H1 (cell line): Measurements from ENCODE around the gene CTNNA3. TPM values are rescaled to one million over a fixed set of nuclear protein-coding genes. Genes with fewer than 3 reads are reported as not detected.

Experiments used
- CTCF ChIA-PET: fragments of 300-600 bp; sonication (Branson Sonifier 250); formaldehyde crosslinking; loops from one replicate; lab custom pipeline; 2021; ENCODE audit not compliant: partially characterized antibody; lab: Charles Lee
- POLR2A ChIA-PET: fragments of 300-600 bp; sonication (Branson Sonifier 250); formaldehyde crosslinking; loops from one replicate; lab custom pipeline; 2021; ENCODE audit warnings: inconsistent platforms; ENCODE audit not compliant: partially characterized antibody; lab: Charles Lee
- DNase-seq, 2 experiments: peaks; one replicate each; pipeline versions ENCODE4 v3.0.0 to v3.0.0-alpha.2; 2010 to 2022; ENCODE audit warnings: low spot score in 2 of 2, low read depth in 1 of 2, mixed read lengths in 1 of 2
- FAIRE-seq: peaks from 2 replicates; lab custom pipeline; 2011; peaks lifted over from hg19 to GRCh38; lab: Jason Lieb, UNC
- H2AFZ ChIP-seq: 2 replicates; pipeline ENCODE4 v1.8.1; 2012; ENCODE audit warnings: low read length, inconsistent platforms
- H2AK5ac ChIP-seq: 2 replicates; pipeline ENCODE4 v1.6.1; 2013; ENCODE audit warnings: low read depth, low read length
- H2BK120ac ChIP-seq: replicated peaks from 2 replicates; pipeline ENCODE3; 2013; ENCODE audit warnings: low read depth, low read length, inconsistent platforms
- H2BK12ac ChIP-seq: 2 replicates; pipeline ENCODE4 v1.6.1; 2013; ENCODE audit warnings: low read depth, low read length
- H2BK15ac ChIP-seq: 2 replicates; pipeline ENCODE4 v1.6.1; 2013; ENCODE audit warnings: low read length
- H2BK20ac ChIP-seq: 2 replicates; pipeline ENCODE4 v1.6.1; 2013; ENCODE audit warnings: low read length
- H2BK5ac ChIP-seq: 2 replicates; pipeline ENCODE4 v1.6.1; 2013; ENCODE audit warnings: low read depth, low read length
- H3K14ac ChIP-seq: 2 replicates; pipeline ENCODE4 v1.6.1; 2013; ENCODE audit warnings: inconsistent platforms; ENCODE audit not compliant: insufficient read length
- H3K18ac ChIP-seq: 2 replicates; pipeline ENCODE4 v1.6.1; 2013; ENCODE audit warnings: low read length; ENCODE audit errors: extremely low read depth
- H3K23ac ChIP-seq: 2 replicates; pipeline ENCODE4 v1.6.1; 2013; ENCODE audit warnings: inconsistent platforms; ENCODE audit not compliant: insufficient read length
- H3K23me2 ChIP-seq: 2 replicates; pipeline ENCODE4 v1.6.1; 2013; ENCODE audit warnings: low read depth, low read length
- H3K27ac ChIP-seq: 2 replicates; pipeline ENCODE4 v1.6.1; 2011; ENCODE audit warnings: low read depth, low read length, inconsistent platforms
- H3K27me3 ChIP-seq, 4 experiments: replicated peaks in 1 of 4; 1 replicate in 1 of 4; 2 replicates in 3 of 4; pipeline versions ENCODE4 v1.6.1 to v1.8.1; 2011 to 2013; ENCODE audit warnings: low read length in 3 of 4, mild to moderate bottlenecking in 3 of 4, inconsistent platforms in 2 of 4, mixed read lengths in 2 of 4, moderate library complexity in 1 of 4; ENCODE audit not compliant: control insufficient read depth in 3 of 4, insufficient read depth in 3 of 4; ENCODE audit errors: extremely low read depth in 1 of 4
- H3K36me3 ChIP-seq, 4 experiments: 2 replicates each; pipeline versions ENCODE4 v1.6.1 to v1.8.1; 2011 to 2013; ENCODE audit warnings: mild to moderate bottlenecking in 4 of 4, low read length in 3 of 4, moderate library complexity in 2 of 4, control low read depth in 1 of 4, inconsistent platforms in 1 of 4; ENCODE audit not compliant: insufficient read depth in 4 of 4, control insufficient read depth in 2 of 4
- H3K4ac ChIP-seq: replicated peaks from 2 replicates; pipeline ENCODE3; 2013; ENCODE audit warnings: low read length, low read depth, mixed read lengths, inconsistent platforms; ENCODE audit not compliant: insufficient read length
- H3K4me1 ChIP-seq, 4 experiments: replicated peaks in 1 of 4; 1 replicate in 1 of 4; 2 replicates in 3 of 4; pipeline versions ENCODE4 v1.6.1 to v1.8.1; 2011 to 2013; ENCODE audit warnings: low read length in 3 of 4, inconsistent platforms in 2 of 4, mixed read lengths in 1 of 4; ENCODE audit not compliant: insufficient read depth in 4 of 4, control insufficient read depth in 3 of 4
- H3K4me2 ChIP-seq, 2 experiments: 2 replicates each; pipeline versions ENCODE4 v1.6.1 to v1.8.1; 2011 to 2013; ENCODE audit warnings: low read depth in 2 of 2, low read length in 2 of 2, control low read depth in 1 of 2, inconsistent platforms in 1 of 2, mild to moderate bottlenecking in 1 of 2; ENCODE audit not compliant: insufficient read depth in 1 of 2
- H3K4me3 ChIP-seq, 4 experiments: fragments of 200-600, 300-600 bp in 1 of 4; sonication (generic), shearing (Covaris generic), sonication (Bioruptor Twin) in 1 of 4; 2 replicates each; pipeline versions ENCODE4 v1.5.1 to v1.8.1; 2011 to 2016; ENCODE audit warnings: low read length in 4 of 4, low read depth in 3 of 4, control low read depth in 2 of 4, inconsistent platforms in 2 of 4, mild to moderate bottlenecking in 2 of 4, mixed read lengths in 1 of 4, moderate library complexity in 1 of 4; ENCODE audit not compliant: insufficient read depth in 2 of 4; ENCODE audit errors: extremely low read depth in 1 of 4
- H3K56ac ChIP-seq: replicated peaks from 2 replicates; pipeline ENCODE3; 2013; ENCODE audit warnings: low read depth, mild to moderate bottlenecking, mixed read lengths, low read length, inconsistent platforms; ENCODE audit not compliant: insufficient read length
- H3K79me1 ChIP-seq: 2 replicates; pipeline ENCODE4 v1.6.1; 2013; ENCODE audit warnings: low read depth, low read length, control low read depth
- H3K79me2 ChIP-seq, 2 experiments: 2 replicates each; pipeline versions ENCODE4 v1.6.1 to v1.8.1; 2012 to 2013; ENCODE audit warnings: low read length in 2 of 2, mild to moderate bottlenecking in 2 of 2, inconsistent platforms in 1 of 2; ENCODE audit not compliant: insufficient read depth in 2 of 2, control insufficient read depth in 1 of 2
- H3K9ac ChIP-seq, 4 experiments: replicated peaks in 1 of 4; 1 replicate in 1 of 4; 2 replicates in 3 of 4; pipeline versions ENCODE4 v1.6.1 to v1.8.1; 2011 to 2013; ENCODE audit warnings: low read depth in 3 of 4, low read length in 3 of 4, control low read depth in 2 of 4, mild to moderate bottlenecking in 2 of 4, moderate library complexity in 2 of 4, inconsistent platforms in 1 of 4; ENCODE audit errors: extremely low read depth in 1 of 4
- H3K9me3 ChIP-seq, 2 experiments: 2 replicates each; pipeline versions ENCODE4 v1.6.1 to v1.8.1; 2012 to 2013; ENCODE audit warnings: mild to moderate bottlenecking in 2 of 2, moderate library complexity in 2 of 2, control low read depth in 1 of 2, inconsistent platforms in 1 of 2, low read depth in 1 of 2, low read length in 1 of 2, mixed read lengths in 1 of 2; ENCODE audit not compliant: insufficient read depth in 2 of 2
- H4K20me1 ChIP-seq, 2 experiments: replicated peaks in 1 of 2; 2 replicates each; pipeline versions ENCODE3 to v1.8.1; 2011 to 2013; ENCODE audit warnings: inconsistent platforms in 2 of 2, low read length in 2 of 2, mild to moderate bottlenecking in 1 of 2; ENCODE audit not compliant: insufficient read depth in 2 of 2, control insufficient read depth in 1 of 2
- H4K5ac ChIP-seq: 2 replicates; pipeline ENCODE4 v1.6.1; 2013; ENCODE audit warnings: low read length, low read depth, mixed read lengths, inconsistent platforms; ENCODE audit not compliant: insufficient read length
- H4K8ac ChIP-seq: 2 replicates; pipeline ENCODE4 v1.8.0; 2013; ENCODE audit warnings: mild to moderate bottlenecking, moderate library complexity, low read length, inconsistent platforms; ENCODE audit not compliant: insufficient read depth; ENCODE audit errors: extremely low read depth
- H4K91ac ChIP-seq: replicated peaks from 2 replicates; pipeline ENCODE3; 2013; ENCODE audit warnings: low read length, mixed read lengths, inconsistent platforms; ENCODE audit not compliant: insufficient read length
- GTF2F1 ChIP-seq: IDR thresholded peaks from 2 replicates; pipeline ENCODE4 v1.6.1; 2012; ENCODE audit warnings: low read depth, low read length, improper control_type of control experiment, borderline replicate concordance
- RFX5 ChIP-seq: IDR thresholded peaks from 2 replicates; pipeline ENCODE4 v1.6.1; 2011; ENCODE audit warnings: low read depth, low read length, improper control_type of control experiment, borderline replicate concordance
- TAF7 ChIP-seq: optimal IDR thresholded peaks from 2 replicates; pipeline ENCODE3; 2011; ENCODE audit warnings: low read depth, mild to moderate bottlenecking, inconsistent platforms, low read length, moderate library complexity, borderline replicate concordance
- YY1 ChIP-seq: IDR thresholded peaks from 2 replicates; pipeline ENCODE4 v1.6.1; 2011; ENCODE audit warnings: low read depth, mild to moderate bottlenecking, low read length
- WGBS, 2 experiments: shearing (Covaris generic) in 1 of 2; methylation state at CpG; one replicate each; pipeline versions ENCODE4 v1.1.6 to v1.1.7; 2013 to 2015; ENCODE audit warnings: low lambda C conversion rate in 2 of 2, mixed read lengths in 2 of 2, inconsistent platforms in 1 of 2, low coverage in 1 of 2, missing lambda C conversion rate in 1 of 2; ENCODE audit not compliant: insufficient replicate concordance in 2 of 2, insufficient coverage in 1 of 2, insufficient read length in 1 of 2; ENCODE audit errors: extremely low coverage in 1 of 2, missing lambda C conversion rate in 1 of 2; 5-methylcytosine and 5-hydroxymethylcytosine counted together
- polyA plus RNA-seq, 7 experiments: library from polyadenylated mRNA; depleted of rRNA in 3 of 7; stranded (reverse) in 5 of 7; unstranded in 2 of 7; fragments of >200 nt in 5 of 7; fragments of 200-250 nt in 2 of 7; gene quantifications; 1 replicate in 5 of 7; 2 replicates in 1 of 7; 4 replicates in 1 of 7; pipeline versions ENCODE4 v1.2.1 to v1.2.3, GENCODE V29; 2011 to 2013; ENCODE audit warnings: missing spikeins in 2 of 7, mixed read lengths in 2 of 7
- total RNA-seq: library from RNA; stranded (reverse); fragmentation: NEBNext Ultra II Directional; extraction: Animal tissue kit (Norgen Biotek cat#: 25700); gene quantifications from 2 replicates; pipeline ENCODE4 v1.2.1, GENCODE V29; 2021
- TF ChIP-seq, protein P1 (sequence below): IDR thresholded peaks from 2 replicates; pipeline ENCODE4 v1.6.1; 2011; ENCODE audit warnings: low read depth, mild to moderate bottlenecking, low read length; ENCODE audit not compliant: insufficient read depth

The CTNNA3 gene
- total and polyA plus RNA-seq, 2 of the 8 experiments (the other 6 are each of a cell fraction or from before 2014, with no cell fraction given), result 1.3 to 1.5 TPM

DNA sequence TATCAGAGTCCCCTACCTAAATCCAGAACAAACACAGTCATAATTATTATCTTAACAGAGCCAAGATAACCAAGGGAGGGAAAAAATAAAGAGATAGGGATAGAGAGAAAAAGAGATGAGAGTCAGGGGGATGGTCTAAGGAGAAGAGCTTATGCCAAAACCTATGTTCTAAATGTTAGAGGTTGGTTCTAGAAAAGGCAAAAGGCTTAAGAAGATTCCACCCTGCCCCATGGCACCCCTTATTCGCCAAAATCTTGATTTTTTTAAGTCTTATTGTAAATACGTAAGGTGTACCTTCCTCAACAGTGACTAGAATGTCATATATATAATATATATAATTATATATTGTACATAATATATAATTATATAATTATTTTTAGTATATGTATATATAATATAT, 29.6 kb upstream of the CTNNA3 start:
- Histone ChIP-seq H3K23me2 (no peaks in the 10 kb centered on the region), H2BK5ac (no peak overlapping the region), H3K27ac (no peak overlapping the region), H3K56ac (no peak overlapping the region), H3K4me1 (no peaks in the 10 kb centered on the region), H3K4me3 (no peak overlapping the region), H3K9ac (no peak overlapping the region), H2AK5ac (no peak overlapping the region), H4K20me1 (no peaks in the 10 kb centered on the region), H3K27me3 (no peaks in the 10 kb centered on the region), H2AFZ (no peak overlapping the region), H3K4me2 (no peak overlapping the region), H2BK12ac (no peak overlapping the region), H2BK15ac (no peak overlapping the region), H3K79me2 (no peaks in the 10 kb centered on the region), H4K8ac (no peak overlapping the region), H3K23ac (no peak overlapping the region), H3K79me1 (no peaks in the 10 kb centered on the region), H2BK20ac (no peak overlapping the region), H3K4ac (no peak overlapping the region), H3K9me3 (no peaks in the 10 kb centered on the region), H4K91ac (no peak overlapping the region), H4K5ac (no peak overlapping the region), H2BK120ac (no peak overlapping the region), H3K18ac (no peak overlapping the region), H3K36me3 (no peaks in the 10 kb centered on the region), H3K14ac (no peak overlapping the region)
- FAIRE-seq (no peak), DNase-seq (no peak)
- CTCF ChIA-PET, result interaction anchor here (0.6 to 0.7 kb wide), 2 partner anchors 25 to 1377 kb away, joined by 3 read pairs; no protein-coding TSS in a partner anchor
- 88% methylated on average over 2 of the region's 2 CpGs; no CpG with 5 or more reads in 1 of the 2 experiments for WGBS, 2 experiments
- TF ChIP-seq YY1 (no peak), TAF7 (no peak), GTF2F1 (no peak), RFX5 (no peak)
- TF ChIP-seq, protein P1, sequence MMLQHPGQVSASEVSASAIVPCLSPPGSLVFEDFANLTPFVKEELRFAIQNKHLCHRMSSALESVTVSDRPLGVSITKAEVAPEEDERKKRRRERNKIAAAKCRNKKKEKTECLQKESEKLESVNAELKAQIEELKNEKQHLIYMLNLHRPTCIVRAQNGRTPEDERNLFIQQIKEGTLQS, result no peak
- POLR2A ChIA-PET, result no interaction called here
